ENCODE results near the gene ZNF627. TPM values are rescaled to one million over a fixed set of nuclear protein-coding genes. Genes with fewer than 3 reads are reported as not detected.
A peak's percentile ranks its signal among the peaks of the same experiment; 100 is the strongest.
"Not testable (repeated sequence)": the region's sequence is repeated elsewhere in the genome, so short reads cannot be mapped to it uniquely, and the experiment has no call there.

ZNF627 gene
- polyA plus RNA-seq, 1 donor = 11.0 TPM

DNA sequence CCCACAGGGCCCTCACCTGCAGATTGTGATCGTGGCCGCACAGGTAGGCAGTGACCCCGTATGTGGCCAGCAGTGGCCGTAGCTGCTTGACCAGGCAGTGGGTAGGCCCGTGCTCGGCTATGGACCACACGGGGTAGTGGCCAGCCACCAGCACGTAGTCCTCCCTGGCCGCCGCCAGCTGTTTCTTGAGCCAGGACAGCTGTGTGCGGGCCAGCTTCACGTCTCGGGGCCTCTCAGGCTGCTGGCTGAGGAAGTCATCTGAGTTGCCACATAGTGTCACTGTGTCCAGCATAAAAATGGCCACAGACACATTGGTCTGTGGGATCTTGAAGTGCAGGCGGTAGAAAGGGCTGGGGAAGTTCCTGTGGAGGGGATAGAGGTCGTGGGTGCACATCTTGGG lies 21.1 kb upstream of the ZNF627 start:
- DNase-seq = no peak

DNA sequence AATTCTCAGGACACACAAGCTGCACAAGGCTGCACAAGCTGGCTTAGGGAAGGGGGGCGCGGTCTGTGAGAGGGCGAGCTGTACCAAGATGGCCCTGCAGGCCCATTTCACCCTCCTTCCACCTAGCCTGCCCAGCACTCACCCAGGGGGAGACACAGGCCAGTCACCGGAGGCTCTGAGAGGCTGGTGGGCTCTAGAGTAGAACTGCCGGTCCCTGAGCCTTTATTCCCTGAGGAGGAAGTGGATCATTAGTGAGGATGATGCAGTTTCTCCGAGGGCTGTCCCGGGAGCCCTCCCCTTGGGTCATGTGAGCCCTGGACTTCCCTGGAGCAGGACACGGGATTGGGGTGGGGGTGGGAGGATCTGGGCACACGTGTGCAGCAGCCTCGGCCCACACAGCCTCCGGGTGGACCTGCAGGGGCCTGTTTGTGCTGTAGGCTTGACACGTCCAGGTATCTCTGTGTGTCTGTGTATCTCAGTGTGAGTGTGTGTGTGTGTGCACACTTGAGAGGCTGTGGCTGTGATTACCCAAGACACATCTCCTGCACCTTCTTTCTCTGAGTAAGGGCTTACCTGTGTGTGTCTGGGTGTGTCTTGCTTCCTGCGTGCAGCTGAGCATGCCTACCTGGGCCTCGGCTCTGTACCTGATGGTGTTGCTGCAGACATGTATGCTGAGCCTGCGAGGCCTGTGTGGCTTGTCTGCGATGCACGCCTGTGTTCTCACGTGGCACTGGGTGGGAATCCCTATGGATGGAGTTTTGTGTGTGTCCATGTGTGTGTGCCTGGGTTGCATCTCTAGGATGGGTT lies 19.6 kb upstream of the ZNF627 start, which contains the start of gene ACP5:
Gene ACP5, minus strand, starts transcription at position 195 of the 807 bp plus-strand sequence. CDS start 328 bp downstream, outside the sequence.
- DNase-seq = no peak

DNA sequence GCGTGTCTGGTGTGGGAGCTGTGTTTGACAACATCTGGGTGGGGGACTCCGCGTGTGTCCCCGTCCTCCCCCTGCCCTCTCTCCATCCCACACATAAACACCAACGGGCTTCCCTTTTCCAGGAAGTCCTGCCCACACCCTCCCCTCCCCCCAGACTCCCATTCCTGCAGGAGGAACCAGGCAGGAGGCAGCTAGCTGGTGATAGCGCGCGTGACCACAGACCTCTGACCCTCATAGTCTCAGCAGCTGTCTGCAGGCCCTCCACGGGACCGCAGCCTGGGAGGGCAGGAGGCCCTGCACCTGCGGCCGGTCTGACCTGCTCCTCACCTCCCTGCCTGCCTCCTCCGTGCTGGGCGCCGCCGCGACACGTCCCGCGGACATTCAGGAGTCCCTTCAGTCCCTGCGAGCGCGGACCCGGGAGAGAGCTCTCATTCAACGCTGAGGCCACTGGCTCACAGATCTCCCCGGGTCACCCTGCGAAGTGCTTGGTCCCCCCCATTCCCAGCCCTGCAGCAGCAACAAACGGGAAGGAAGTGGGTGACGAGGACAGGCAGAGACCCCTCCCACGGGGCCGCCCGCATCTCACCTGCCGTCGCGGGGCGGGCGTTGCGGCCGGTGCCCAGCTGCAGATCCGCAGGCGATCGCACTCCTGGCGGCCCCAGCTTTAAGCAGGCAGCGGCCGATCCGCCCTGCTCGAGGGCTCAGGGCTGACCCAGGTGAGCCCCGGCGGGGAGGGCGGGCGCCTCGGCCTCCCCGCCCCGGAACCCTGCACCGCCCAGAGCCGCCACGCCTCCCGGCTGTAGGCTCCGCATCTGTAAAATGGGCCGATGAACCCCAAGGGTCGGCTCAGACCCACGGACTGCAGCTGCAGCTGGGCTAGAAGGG lies 18.8 kb upstream of the ZNF627 start:
- DNase-seq = no peak

DNA sequence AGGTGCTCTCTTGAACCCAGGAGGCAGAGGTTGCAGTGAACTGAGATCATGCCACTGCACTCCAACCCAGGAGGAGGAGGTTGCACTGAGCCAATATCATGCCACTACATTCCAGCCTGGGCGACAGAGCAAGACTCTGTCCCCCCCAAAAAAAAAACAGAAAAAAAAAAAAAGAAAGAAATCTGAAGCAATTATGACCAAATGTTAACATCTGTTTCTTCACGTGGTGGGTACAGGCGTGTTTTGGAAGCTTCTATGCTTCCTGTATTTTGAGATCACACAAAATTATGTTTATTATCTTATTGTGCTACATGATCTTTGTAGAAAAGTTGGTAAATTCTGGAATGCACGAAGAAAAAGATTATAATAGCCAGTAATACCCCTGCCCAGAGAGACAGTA lies 17.2 kb upstream of the ZNF627 start:
- no peak for DNase-seq

DNA sequence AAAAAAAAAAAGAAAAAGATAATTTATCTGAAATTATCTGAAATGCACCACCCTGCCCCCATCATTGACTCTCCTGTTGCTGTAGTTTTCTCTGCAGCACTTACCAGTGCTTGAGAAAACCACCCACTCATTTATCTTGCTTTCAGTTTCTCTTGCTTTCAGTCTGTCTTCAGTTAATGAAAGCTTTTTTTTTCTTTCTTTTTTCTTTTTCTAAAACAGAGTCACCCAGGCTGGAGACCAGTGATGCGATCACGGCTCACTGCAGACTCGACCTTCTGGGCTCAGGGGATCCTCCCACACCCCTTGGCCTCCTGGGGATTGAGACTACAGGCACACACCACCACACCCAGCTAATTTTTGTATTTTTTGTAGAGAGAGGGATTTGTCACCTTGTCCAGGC lies 15.5 kb upstream of the ZNF627 start:
- DNase-seq = no peak

DNA sequence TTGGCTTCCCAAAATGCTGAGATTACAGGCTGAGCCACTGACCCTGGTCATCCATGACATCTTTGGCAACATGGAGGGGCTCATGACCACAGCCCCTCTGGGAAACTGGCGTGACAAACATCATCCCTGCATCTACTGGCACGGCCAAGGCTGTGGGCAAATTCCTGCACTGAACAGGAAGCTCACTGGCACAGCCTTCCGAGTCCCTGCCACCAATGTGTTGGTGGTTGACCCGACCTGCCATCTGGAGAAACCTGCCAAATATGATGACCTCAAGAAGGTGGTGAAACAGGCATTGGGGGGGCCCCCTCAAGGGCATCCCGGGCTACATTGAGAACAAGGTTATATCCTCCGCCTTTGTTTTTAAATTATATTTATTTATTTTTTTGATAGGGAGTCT lies 11.0 kb upstream of the ZNF627 start:
- DNase-seq = no peak

DNA sequence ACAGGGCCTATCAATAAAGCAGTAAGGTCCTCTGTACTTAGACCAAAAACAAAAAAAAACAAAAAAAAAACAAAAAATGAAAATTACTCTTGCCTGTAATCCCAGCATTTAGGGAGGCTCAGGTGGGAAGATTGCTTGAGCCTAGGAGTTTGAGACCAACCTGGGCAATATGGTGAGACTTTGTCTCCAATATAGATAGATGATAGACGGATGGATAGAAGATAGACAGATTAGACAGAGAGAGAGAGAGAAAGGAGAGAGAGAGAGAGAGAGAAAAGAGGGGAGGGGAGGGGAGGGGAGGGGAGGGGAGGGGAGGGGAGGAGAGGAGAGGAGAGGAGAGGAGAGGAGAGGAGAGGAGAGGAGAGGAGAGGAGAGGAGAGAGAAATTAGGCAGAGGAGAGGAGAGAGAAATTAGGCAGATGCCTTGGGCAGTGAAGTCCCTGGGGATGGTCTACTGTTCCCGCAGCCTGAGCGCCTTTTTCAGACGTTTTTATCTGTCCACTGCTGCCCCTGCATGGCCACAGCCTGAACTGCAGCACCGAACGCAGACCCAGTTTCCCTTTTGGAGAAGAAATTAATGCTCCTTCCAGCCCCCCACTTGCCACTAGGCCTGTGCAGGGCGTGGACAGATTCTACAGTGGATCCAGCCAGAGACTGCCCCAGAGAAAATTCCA lies 9.8 kb upstream of the ZNF627 start:
- DNase-seq = peak; percentile 66

DNA sequence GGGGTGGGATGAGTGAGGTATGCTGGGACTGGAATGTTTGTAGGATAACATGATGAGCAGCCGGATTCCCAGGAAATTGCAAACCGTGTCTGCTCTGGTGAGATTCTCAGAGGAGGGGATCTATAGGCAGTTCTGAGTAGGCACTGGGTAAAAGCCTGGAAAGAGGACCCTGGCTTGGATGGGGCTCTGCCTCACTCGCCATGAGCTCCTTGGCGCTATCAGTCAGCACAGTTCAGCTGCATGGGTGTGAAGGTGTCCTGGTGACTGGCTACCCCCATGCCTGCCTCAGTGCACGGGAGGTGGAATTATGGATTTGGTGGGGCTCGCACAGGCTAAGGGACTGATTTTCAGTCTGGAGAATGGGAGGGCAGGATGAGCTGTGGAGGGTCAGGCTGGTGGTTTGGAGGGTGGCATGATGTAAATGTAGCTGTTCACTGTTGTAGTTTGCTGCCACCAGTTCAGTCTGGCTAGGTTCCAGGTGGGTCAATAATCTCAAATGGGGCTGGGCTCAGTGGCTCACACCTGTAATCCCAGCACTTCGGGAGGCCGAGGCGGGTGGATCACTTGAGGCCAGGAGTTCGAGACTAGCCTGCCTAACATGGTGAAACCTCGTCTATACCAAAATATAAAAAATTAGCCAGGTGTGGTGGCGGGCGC lies 9.2 kb upstream of the ZNF627 start:
- DNase-seq = no peak

DNA sequence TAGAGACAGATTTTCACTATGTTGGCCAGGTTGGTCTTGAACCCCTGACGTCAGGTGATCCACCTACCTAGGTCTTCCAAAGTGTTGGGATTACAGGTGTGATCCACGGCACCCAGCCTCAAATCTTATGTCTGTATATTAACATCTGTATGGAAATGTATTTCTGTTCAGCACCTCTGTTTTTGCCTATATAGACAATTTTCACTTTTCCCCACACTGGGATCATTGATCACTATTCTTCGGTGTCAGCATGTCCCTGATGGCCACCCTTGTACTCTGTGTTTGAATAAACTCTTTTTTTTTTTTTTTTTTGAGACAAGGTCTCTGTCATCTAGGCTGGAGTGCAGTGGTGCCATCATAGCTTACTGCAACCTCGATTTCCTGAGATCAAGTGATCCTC lies 3.2 kb upstream of the ZNF627 start:
- no peak for DNase-seq

DNA sequence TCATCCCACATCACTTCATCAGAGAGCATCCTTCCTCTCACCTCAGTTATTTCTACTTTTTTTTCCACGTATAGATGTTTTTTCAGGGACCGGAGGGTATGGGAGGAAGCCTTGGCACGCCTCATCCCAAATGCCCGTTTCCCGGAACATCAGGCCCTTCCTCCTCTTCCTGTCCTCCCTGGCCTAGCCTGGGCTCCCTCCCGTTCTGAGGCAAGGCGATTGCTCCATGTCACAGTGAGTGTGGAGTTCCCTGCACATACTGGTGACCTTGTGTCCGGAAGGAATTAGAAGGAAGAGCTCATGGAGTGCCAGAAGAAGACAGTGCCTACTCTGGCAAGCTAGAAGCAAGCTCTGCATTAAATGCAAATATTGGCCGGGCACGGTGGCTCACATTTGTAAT lies 1.1 kb upstream of the ZNF627 start:
- DNase-seq = no peak

DNA sequence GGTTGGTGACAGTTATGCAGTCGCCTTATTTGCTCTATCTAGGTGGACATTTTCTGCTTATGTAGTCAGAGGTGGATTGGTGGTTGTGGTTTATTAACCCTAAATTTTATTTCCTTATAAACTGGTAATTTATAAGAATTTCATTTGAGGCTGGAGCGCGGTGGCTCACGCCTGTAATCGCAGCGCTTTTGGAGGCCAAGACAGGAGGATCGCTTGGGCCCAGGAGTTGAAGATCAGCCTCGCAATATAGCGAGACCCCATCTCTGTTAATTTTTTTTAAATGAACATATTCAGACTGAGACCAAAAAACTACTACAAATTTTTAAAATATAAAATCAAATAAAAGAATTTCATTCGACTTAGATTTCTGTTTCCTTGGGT lies 810 bp downstream of the ZNF627 start:
- DNase-seq = no peak

DNA sequence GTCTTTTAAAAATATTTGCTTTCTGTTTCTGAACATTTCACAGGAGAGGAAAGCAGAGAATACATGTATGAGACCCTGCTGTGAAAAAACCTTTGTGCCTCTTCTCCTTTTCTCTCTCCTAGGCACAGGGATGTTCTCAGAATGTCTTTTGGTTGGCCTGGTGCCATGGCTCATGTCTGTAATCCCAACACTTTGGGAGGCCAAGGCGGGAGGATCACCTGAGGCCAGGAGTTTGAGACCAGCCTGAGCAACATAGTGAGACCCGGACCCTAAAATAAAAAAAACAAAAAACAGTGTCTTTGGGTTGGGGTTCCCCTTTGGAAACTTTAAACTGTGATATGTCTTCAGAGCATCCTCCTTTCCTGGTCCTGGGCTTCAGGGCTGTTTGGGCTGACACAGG lies 1.5 kb downstream of the ZNF627 start:
- DNase-seq = no peak

DNA sequence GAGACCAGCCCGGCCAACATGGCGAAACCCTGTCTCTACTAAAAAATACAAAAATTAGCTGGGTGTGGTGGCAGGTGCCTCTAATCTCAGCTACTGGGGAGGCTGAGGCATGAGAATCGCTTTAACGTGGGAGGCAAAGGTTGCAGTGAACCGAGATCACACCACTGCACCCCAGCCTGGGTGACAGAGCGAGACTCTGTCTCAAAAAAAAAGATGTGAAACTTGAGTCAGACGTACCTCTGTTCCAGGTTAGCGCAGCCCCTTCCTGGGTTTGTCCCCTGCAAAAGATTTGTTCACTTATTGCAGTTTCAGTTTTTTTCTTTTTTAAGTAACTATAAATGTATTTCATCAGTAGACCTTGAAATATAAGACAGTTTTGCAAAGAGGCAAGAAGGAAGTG lies 2.4 kb downstream of the ZNF627 start:
- not testable (repeated sequence) for DNase-seq

DNA sequence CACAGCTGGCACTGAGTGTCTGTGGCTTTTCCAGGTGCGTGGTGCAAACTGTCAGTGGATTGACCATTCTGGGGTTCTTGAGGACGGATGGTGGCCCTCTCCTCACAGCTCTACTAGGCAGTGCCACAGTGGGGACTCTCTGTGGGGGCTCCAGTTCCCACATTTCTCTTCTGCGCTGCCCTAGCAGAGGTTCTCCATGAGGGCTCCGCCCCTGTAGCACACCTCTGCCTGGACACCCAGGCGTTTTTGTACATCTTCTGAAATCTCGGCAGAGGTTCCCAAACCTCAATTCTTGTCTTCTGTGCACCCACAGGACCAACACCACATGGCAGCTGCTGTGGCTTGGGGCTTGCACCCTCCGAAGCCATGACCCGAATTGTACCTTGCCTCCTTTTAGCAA lies 9.2 kb downstream of the ZNF627 start:
- no peak for DNase-seq

DNA sequence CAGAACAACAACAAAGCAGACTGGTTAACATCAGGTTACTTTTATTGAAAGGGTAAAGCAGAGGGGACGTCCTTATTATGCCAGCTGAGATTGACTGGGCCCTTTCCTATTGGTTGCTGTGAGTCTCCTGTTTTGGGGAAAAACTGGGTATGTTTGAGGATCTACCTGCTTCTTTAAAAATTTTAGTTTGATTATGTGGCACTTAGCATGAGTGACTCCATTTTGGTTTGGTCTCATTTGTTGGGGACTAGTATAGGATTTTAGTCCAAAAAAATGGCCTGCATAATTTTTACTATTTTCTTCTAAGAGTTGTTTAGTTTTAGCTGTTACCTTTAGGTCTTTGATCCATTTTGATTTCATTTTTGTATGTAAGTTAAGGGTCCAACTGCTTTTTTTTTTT lies 14.4 kb downstream of the ZNF627 start:
- no peak for DNase-seq

DNA sequence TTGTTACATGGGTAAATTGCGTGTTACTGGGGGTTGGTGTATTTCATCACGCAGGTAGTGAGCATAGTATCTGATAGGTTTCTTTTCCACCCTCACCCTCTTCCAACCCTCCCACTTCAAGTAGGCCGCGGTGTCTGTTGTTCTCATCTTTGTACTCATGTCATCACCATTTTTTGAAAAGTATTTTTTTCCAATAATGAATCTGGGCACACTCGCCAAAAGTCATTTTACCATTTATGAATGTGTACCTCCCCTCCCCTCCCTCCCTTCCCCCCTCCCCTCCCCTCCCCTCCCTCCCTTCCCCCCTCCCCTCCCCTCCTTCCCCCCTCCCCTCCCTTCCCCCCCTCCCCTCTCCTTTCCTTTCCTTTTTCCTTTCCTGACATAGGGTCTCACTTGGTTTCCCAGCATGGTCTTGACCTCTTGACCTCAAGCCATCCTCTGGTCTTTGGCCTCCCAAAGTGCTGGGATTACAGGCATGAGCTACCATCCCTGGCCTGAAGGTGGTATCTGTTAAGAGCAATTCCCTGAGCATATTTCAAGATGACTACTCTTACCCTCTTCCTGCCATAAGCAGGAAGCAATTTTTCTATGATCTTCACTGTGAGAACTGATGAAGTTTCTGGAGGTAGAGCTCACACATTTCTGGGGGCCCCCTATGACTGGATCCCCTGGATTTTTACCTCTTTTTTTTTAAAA lies 15.7 kb downstream of the ZNF627 start:
- no peak for DNase-seq

DNA sequence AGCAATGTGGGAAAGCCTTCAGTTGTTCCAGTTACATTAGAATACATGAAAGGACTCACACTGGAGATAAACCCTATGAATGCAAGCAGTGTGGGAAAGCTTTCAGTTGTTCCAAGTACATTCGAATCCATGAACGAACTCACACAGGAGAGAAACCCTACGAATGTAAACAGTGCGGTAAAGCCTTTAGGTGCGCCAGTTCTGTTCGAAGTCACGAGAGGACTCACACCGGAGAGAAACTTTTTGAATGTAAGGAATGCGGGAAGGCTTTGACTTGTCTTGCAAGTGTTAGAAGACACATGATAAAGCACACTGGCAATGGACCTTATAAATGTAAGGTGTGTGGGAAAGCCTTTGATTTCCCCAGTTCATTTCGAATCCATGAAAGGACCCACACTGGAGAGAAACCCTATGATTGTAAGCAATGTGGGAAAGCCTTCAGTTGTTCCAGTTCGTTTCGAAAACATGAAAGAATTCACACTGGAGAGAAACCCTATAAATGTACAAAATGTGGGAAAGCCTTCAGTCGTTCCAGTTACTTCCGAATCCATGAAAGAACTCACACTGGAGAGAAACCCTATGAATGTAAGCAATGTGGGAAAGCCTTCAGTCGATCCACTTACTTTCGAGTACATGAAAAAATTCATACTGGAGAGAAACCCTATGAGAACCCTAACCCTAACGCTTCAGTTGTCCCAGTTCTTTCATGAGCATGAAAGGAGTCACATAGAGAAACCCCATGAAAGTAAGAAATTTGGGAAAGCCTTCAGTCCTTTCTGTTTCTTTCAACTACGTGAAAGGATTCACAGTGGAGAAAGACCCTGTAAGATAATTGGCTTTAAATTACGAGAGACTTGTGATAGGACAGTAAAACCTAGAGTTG lies 20.1 kb downstream of the ZNF627 start:
- DNase-seq = no peak

DNA sequence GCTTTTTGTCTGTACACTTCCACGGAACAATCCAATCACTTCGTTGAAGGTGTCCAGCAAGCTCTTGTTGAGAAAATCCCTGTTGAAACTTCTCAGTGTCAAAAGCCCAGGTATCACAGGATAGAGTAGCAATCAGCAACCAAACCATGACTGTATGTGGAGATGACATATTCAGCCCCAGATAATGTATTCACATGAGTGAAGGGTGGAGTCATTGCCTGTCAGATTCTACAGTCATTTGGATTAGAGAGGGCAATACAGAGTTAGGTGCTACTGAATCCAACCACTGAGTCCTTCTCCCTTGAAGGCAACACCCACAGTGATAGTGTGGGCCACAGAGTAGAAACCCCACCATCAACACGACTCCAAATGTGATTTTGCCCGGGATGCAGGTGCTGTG lies 23.3 kb downstream of the ZNF627 start:
- no peak for DNase-seq

DNA sequence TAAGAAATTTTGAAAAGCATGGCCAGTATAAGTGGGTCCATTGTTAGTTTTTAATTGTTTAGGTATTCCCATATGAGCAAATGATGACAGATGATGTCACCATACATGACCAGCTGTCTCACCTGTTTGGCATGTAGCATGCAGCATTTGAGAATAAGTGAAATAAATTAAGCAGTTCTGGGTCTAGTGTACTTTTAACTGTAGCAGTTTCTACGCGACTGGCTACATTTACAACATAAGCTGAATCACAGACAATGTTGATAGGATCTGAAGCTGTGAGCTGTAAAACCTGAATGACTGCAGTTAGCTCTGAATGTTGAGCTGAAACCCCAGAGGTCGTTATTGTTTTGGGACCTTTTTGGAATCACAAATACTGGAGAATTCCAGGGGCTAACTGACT lies 25.1 kb downstream of the ZNF627 start:
- DNase-seq = not testable (repeated sequence)

DNA sequence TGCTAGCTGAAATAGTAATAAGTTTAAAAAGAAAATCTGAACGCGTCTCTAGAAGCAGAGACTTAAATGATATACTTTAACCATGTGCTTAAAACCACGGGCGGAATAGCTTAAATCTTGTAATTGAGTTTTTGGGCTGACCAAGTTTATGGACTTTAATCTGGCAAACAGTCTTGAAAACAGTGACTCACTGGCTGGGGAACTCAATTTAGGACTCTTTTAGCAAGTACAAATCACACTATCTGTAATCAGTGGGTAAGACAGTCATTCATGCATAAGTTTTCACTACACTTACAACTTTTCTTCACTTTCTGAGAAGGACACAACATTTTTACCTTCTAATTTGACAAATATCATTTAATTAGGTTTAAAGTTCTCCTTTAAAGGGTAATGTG lies 26.8 kb downstream of the ZNF627 start:
- no peak for DNase-seq

DNA sequence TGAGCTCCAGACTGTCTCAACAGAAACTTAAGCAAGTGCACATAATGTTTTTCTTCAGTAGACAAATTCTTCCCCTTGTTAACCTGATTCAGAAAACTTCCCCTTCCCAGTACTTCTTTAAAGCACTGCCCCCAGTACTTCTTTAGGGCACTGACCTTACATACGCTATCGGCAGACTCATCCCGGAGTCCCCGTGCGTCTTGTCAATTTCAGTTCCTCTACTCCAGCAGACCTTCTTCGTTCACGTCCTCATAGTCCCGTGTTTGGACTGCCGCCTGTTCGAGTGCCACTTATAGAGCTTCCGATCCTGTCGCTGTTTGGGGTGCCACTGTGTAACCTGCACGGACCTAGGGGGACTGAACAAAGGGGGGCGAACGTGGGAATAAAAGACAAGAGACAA lies 29.0 kb downstream of the ZNF627 start:
- DNase-seq = peak; percentile 18
